ENCODE results near the gene CNPY2. TPM values are rescaled to one million over a fixed set of nuclear protein-coding genes. Genes with fewer than 3 reads are reported as not detected.
A peak's percentile ranks its signal among the peaks of the same experiment; 100 is the strongest.

The CNPY2 gene
- total and polyA plus RNA-seq, 2 of the 13 experiments (the other 11 are each of a cell fraction or from before 2014, with no cell fraction given): 285 to 356 TPM

DNA sequence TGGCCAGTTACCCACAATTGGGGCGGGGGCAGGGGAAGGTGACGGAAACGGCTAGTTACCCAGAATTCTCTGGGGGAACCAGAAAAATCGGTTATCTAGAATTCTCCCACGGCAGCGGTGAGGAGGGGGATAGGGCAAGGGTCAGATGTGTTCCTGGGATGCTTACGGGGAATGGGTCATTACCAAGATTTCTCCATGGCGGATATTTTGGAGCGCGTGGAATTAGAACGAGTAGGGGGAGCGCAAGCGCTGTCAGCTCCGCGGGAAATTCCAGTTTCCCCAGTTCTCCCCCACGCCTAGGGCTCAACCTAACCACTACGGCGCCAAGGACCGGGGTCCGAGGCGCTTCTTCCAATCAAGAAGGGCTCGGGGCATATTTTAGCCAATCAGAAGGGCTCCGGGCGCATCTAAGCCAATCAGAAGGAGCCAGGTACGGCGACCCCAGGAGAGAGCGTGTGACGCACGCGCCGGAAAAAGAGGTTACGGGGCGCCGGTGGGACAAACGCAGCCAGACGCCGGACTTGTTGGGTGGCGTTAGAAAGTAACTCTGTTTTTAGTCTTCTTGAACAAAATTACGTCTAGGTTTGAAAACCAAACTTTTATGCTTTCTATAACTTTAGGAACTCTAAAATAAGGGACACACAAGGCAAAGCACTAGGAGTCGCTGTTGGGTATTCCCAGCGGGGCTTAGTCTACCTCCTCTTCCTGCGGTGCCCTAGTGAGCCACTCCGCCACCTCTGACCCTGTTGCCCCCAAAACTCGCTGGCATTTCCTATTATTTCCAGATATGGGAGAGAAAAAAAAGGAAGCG, 18.1 kb upstream of the CNPY2 start, which contains the start of gene PAN2 (continued):
- TF ChIP-seq, protein P1, sequence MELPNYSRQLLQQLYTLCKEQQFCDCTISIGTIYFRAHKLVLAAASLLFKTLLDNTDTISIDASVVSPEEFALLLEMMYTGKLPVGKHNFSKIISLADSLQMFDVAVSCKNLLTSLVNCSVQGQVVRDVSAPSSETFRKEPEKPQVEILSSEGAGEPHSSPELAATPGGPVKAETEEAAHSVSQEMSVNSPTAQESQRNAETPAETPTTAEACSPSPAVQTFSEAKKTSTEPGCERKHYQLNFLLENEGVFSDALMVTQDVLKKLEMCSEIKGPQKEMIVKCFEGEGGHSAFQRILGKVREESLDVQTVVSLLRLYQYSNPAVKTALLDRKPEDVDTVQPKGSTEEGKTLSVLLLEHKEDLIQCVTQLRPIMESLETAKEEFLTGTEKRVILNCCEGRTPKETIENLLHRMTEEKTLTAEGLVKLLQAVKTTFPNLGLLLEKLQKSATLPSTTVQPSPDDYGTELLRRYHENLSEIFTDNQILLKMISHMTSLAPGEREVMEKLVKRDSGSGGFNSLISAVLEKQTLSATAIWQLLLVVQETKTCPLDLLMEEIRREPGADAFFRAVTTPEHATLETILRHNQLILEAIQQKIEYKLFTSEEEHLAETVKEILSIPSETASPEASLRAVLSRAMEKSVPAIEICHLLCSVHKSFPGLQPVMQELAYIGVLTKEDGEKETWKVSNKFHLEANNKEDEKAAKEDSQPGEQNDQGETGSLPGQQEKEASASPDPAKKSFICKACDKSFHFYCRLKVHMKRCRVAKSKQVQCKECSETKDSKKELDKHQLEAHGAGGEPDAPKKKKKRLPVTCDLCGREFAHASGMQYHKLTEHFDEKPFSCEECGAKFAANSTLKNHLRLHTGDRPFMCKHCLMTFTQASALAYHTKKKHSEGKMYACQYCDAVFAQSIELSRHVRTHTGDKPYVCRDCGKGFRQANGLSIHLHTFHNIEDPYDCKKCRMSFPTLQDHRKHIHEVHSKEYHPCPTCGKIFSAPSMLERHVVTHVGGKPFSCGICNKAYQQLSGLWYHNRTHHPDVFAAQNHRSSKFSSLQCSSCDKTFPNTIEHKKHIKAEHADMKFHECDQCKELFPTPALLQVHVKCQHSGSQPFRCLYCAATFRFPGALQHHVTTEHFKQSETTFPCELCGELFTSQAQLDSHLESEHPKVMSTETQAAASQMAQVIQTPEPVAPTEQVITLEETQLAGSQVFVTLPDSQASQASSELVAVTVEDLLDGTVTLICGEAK (IDR thresholded peaks at IDR 0.05): no peak
- TF ChIP-seq, protein P1 (CRISPR knock-in tag; IDR thresholded peaks at IDR 0.05): peak; percentile 67; the same call in 1 of the 2 replicates
- TF ChIP-seq RBFOX2 (IDR thresholded peaks at IDR 0.05; ENCODE audit: low read depth, low read length) (peak; percentile 77), NKX3-1 (CRISPR knock-in tag; IDR thresholded peaks at IDR 0.05) (peak; percentile 7; the same call in 1 of the 2 replicates), ASH2L (IDR thresholded peaks at IDR 0.05; ENCODE audit: insufficient read length, low read depth, low read length) (peak; percentile 52)
- TF ChIP-seq, protein P2, sequence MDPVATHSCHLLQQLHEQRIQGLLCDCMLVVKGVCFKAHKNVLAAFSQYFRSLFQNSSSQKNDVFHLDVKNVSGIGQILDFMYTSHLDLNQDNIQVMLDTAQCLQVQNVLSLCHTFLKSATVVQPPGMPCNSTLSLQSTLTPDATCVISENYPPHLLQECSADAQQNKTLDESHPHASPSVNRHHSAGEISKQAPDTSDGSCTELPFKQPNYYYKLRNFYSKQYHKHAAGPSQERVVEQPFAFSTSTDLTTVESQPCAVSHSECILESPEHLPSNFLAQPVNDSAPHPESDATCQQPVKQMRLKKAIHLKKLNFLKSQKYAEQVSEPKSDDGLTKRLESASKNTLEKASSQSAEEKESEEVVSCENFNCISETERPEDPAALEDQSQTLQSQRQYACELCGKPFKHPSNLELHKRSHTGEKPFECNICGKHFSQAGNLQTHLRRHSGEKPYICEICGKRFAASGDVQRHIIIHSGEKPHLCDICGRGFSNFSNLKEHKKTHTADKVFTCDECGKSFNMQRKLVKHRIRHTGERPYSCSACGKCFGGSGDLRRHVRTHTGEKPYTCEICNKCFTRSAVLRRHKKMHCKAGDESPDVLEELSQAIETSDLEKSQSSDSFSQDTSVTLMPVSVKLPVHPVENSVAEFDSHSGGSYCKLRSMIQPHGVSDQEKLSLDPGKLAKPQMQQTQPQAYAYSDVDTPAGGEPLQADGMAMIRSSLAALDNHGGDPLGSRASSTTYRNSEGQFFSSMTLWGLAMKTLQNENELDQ (CRISPR knock-in tag; IDR thresholded peaks at IDR 0.05; ENCODE audit: borderline replicate concordance): peak; percentile 54; the same call in 1 of the 2 replicates
- TF ChIP-seq, protein P3, sequence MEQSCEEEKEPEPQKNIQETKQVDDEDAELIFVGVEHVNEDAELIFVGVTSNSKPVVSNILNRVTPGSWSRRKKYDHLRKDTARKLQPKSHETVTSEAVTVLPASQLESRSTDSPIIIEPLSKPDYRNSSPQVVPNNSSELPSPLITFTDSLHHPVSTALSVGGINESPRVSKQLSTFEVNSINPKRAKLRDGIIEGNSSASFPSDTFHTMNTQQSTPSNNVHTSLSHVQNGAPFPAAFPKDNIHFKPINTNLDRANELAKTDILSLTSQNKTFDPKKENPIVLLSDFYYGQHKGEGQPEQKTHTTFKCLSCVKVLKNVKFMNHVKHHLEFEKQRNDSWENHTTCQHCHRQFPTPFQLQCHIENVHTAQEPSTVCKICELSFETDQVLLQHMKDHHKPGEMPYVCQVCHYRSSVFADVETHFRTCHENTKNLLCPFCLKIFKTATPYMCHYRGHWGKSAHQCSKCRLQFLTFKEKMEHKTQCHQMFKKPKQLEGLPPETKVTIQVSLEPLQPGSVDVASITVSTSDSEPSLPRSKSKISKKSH (CRISPR knock-in tag; IDR thresholded peaks at IDR 0.05; ENCODE audit: borderline replicate concordance): 0 out of 2 replicates have a peak, but pooled peaks have one; percentile 48
- TF ChIP-seq, protein P4, sequence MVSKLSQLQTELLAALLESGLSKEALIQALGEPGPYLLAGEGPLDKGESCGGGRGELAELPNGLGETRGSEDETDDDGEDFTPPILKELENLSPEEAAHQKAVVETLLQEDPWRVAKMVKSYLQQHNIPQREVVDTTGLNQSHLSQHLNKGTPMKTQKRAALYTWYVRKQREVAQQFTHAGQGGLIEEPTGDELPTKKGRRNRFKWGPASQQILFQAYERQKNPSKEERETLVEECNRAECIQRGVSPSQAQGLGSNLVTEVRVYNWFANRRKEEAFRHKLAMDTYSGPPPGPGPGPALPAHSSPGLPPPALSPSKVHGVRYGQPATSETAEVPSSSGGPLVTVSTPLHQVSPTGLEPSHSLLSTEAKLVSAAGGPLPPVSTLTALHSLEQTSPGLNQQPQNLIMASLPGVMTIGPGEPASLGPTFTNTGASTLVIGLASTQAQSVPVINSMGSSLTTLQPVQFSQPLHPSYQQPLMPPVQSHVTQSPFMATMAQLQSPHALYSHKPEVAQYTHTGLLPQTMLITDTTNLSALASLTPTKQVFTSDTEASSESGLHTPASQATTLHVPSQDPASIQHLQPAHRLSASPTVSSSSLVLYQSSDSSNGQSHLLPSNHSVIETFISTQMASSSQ (IDR thresholded peaks at IDR 0.05; ENCODE audit: low read depth): no peak
- TF ChIP-seq, protein P4 (CRISPR knock-in tag; IDR thresholded peaks at IDR 0.05; ENCODE audit: borderline replicate concordance): no peak

Measured in HepG2 (cell line).